Pancreas (tissue), 10 donors: Measurements from ENCODE around the gene INO80C. TPM values are rescaled to one million over a fixed set of nuclear protein-coding genes. Genes with fewer than 3 reads are reported as not detected.
A peak's percentile ranks its signal among the peaks of the same experiment; 100 is the strongest.

Experiments
- ATAC-seq, 4 donors: fragments of 200-7000 bp; cut with Tn5 transposase; one replicate each; pipeline versions ENCODE4 v1.8.0 to v1.9.1; 2020; ENCODE audit warnings: mild to moderate bottlenecking in 4 of 4, moderate library complexity in 4 of 4
- DNase-seq, 6 donors: peaks; one replicate each; pipeline ENCODE4 v3.0.0-alpha.2; 2020
- FAIRE-seq: peaks from 2 replicates; lab custom pipeline; 2012; peaks lifted over from hg19 to GRCh38; lab: Jason Lieb, UNC
- H3K27ac ChIP-seq, 4 donors: fragments of 200-600 bp; sonication (generic); 1 replicate in 3 of 4; 2 replicates in 1 of 4; pipeline versions ENCODE4 v1.5.0 to v1.8.0; 2020
- H3K27me3 ChIP-seq, 4 donors: fragments of 200-600 bp; one replicate each; pipeline ENCODE4 v1.8.0; 2021
- H3K36me3 ChIP-seq, 3 donors: fragments of 200-600 bp; sonication (generic) in 1 of 3; one replicate each; pipeline versions ENCODE4 v1.5.0 to v1.8.0; 2020 to 2021
- H3K4me1 ChIP-seq, 3 donors: fragments of 200-600 bp; one replicate each; pipeline ENCODE4 v1.8.0; 2021
- H3K4me3 ChIP-seq, 4 donors: fragments of 200-600 bp; sonication (generic) in 2 of 4; one replicate each; pipeline versions ENCODE4 v1.5.0 to v1.8.0; 2020 to 2021
- H3K9me3 ChIP-seq, 4 donors: fragments of 200-600 bp; one replicate each; pipeline ENCODE4 v1.8.0; 2021
- CTCF ChIP-seq, 4 donors: fragments of 200-600 bp; sonication (generic) in 3 of 4; IDR thresholded peaks; one replicate each; pipeline versions ENCODE4 v1.5.0 to v1.8.0; 2021; ENCODE audit warnings: antibody characterized with exemption in 4 of 4
- WGBS, 2 donors: extraction: QIAGEN DNeasy Blood & Tissue Kit; methylation state at CpG; one replicate each; pipeline ENCODE4 v1.1.7; 2013; 5-methylcytosine and 5-hydroxymethylcytosine counted together
- intact Hi-C, 3 donors: fragments of 100-400 bp; cut with DNase I; formaldehyde crosslinking; loops; one replicate each; pipeline versions ENCODE4 v1.11.1 to v1.14.2; 2022
- polyA plus RNA-seq, 2 donors: library from polyadenylated mRNA; stranded (reverse); fragments of 200-250 nt; gene quantifications; one replicate each; pipeline ENCODE4 v1.2.3, GENCODE V29; 2013
- total RNA-seq, 6 donors: library from RNA; stranded (reverse); fragmentation: NEBNext Ultra II Directional in 4 of 6; extraction: Animal tissue kit (Norgen Biotek cat#: 25700) in 4 of 6; gene quantifications; one replicate each; pipeline versions ENCODE4 v1.2.1 to v1.2.4, GENCODE V29; 2021 to 2023
- donor health status: healthy with polysubstance abuse.
- donor health status: DM: no; HTN: no; CAD: no; lungs with moderate emphysema.
- donor health status: DM: no; HTN: no; CAD: no.
- donor health status: control.
- donor health status: control.
- donor health status: Bipolar disorder and iron deficiency.
- donor health status: DM: yes; HTN: yes; CAD: no.
- donor health status: DM: no; HTN: no; CAD: no.
- donor health status: DM: no; HTN: no; CAD: no.
- donor health status: DM: yes; HTN: yes; CAD: no.

INO80C gene
- total and polyA plus RNA-seq, 8 donors = 6.1 to 25.6 (median 9.8) TPM

DNA sequence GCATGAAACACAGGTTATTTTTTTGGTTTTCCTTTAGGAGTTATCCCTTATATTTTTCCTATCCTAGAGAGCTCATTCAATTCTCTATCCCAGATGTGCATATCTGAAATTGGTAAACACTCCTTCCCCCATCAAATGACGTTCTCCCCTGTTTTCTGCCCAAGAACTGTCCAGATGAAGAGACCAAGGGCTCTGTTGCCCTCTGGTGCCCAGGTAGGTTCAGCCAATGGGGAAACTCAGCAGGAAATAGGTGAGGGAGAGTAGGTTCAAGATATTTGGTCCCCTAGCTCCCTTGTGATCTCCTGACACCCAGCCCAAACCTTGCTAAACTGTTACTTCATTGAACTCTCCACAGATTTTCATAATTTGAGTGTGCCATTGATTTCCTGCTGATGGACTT, 14.1 kb upstream of the INO80C start:
- Histone ChIP-seq H3K27me3 (no peaks in the 10 kb centered on the region), H3K27ac (no peak overlapping the region), H3K9me3 (no peaks in the 10 kb centered on the region), H3K4me1 (peaks cover 0 to 6% (median 0%) of the 10 kb centered on the region in 3 donors), H3K4me3 (no peak overlapping the region), H3K36me3 (no peaks in the 10 kb centered on the region)
- TF ChIP-seq CTCF (IDR thresholded peaks at IDR 0.05) = no peak
- WGBS, 2 donors = 37 to 67% methylated on average over 1 of the region's 1 CpG
- intact Hi-C loops = loop anchor here in 1 of 3 donors (10.0 kb wide), 1 partner anchor 107 kb away; no protein-coding TSS in a partner anchor
- FAIRE-seq = no peak
- ATAC-seq = peak in 3 of 4 donors; percentile 33 to 59 (median 44)
- no peak for DNase-seq

DNA sequence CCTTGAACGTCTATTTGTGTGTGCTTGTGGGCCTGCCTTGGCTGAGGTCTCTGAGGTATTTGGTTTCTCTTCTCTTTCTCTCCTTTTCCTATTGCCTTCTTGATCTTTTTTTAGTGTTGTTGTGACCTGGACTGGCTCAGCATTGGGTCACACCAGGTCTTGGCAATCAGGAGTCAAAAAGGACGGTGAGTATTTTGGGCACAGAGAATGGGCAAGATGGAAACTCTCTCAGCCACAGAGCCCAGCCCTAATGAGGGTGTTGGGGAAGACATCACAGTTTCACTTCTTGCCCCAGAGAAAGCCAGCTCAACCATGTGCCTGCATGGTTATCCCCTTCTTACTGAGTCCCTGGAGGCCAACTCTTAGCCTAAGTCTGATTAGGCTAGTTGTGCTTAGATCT, 13.7 kb upstream of the INO80C start:
- no peak for TF ChIP-seq CTCF (IDR thresholded peaks at IDR 0.05)
- intact Hi-C loops = loop anchor here in 1 of 3 donors (10.0 kb wide), 1 partner anchor 107 kb away; no protein-coding TSS in a partner anchor

DNA sequence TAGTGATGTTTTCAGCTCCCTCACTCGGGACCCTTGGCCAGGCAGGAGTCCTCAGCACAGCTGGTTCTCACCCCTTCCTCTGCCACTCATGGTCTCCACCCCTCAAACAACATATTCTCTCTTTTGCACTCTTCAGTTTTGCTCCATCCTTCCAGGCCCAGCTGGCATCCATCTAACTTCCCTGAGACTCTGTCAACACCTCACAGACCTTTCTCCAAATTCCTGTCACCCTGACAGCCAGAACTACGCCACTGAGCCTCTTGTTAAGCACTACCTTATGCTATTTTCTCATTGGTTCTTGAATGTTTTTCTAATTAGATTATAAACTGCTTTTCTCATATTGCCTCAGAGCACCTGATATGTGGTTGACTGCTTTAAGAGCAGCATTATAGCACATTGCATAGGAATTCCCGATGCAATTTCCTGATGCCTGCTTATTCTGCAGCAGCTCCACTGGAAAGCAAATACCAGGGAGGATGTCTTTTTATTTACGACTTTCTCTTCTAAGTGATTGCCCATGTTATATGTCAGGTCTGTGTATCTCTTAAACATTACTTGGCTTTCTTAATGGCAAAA, 12.4 kb upstream of the INO80C start:
- FAIRE-seq = no peak
- no peak for ATAC-seq
- H3K9me3 ChIP-seq = no peaks in the 10 kb centered on the region
- H3K4me3 ChIP-seq = no peak overlapping the region
- H3K27me3 ChIP-seq = no peaks in the 10 kb centered on the region
- peaks cover 5 to 19% (median 7%) of the 10 kb centered on the region in 3 donors for H3K4me1 ChIP-seq
- no peak overlapping the region for H3K27ac ChIP-seq
- no peak for DNase-seq
- 66 to 74% methylated on average over 4 of the region's 4 CpGs for WGBS, 2 donors
- intact Hi-C loops = loop anchor here in 1 of 3 donors (10.0 kb wide), 1 partner anchor 105 kb away; no protein-coding TSS in a partner anchor
- no peaks in the 10 kb centered on the region for H3K36me3 ChIP-seq
- TF ChIP-seq CTCF (IDR thresholded peaks at IDR 0.05) = no peak

More for the DNA sequence above, 13.7 kb upstream of the INO80C start:
- Histone ChIP-seq H3K36me3 (no peaks in the 10 kb centered on the region), H3K9me3 (no peaks in the 10 kb centered on the region), H3K4me1 (peaks cover 0 to 10% (median 0%) of the 10 kb centered on the region in 3 donors), H3K27ac (no peak overlapping the region), H3K4me3 (no peak overlapping the region), H3K27me3 (no peaks in the 10 kb centered on the region)
- FAIRE-seq (no peak), DNase-seq (no peak), ATAC-seq (no peak)
- WGBS, 2 donors = 73 to 78% methylated on average over 2 of the region's 2 CpGs

- Histone ChIP-seq H3K4me1 (peaks cover 5 to 20% (median 10%) of the 10 kb centered on the region in 3 donors), H3K9me3 (no peaks in the 10 kb centered on the region), H3K4me3 (no peak overlapping the region), H3K27ac (no peak overlapping the region), H3K27me3 (no peaks in the 10 kb centered on the region), H3K36me3 (no peaks in the 10 kb centered on the region)
- 84 to 87% methylated on average over 6 of the region's 6 CpGs for WGBS, 2 donors
- DNase-seq = no peak
- TF ChIP-seq CTCF (IDR thresholded peaks at IDR 0.05) = no peak
- intact Hi-C loops = no loop called here
- ATAC-seq = no peak
- FAIRE-seq = no peak
Measured at GRCh38 chr18:35508746-35509338, 11.1 kb upstream of the INO80C start.

- whole genome bisulfite sequencing, 2 donors = 86 to 95% methylated on average over 5 of the region's 5 CpGs
- no peak for ATAC-seq
- TF ChIP-seq CTCF (IDR thresholded peaks at IDR 0.05) = no peak
- Histone ChIP-seq H3K4me3 (no peak overlapping the region), H3K4me1 (peaks cover 5 to 20% (median 10%) of the 10 kb centered on the region in 3 donors), H3K9me3 (no peaks in the 10 kb centered on the region), H3K27ac (no peak overlapping the region), H3K36me3 (no peaks in the 10 kb centered on the region), H3K27me3 (no peaks in the 10 kb centered on the region)
- no peak for FAIRE-seq
- no peak for DNase-seq
- intact Hi-C loops = no loop called here
Measured at GRCh38 chr18:35508030-35508429, 10.3 kb upstream of the INO80C start.
